ENCODE measurements around the gene RGL3. TPM values are rescaled to one million over a fixed set of nuclear protein-coding genes. Genes with fewer than 3 reads are reported as not detected.

RGL3 gene
- total RNA-seq, 1 donor from 2014 or later: 0.30 TPM

DNA sequence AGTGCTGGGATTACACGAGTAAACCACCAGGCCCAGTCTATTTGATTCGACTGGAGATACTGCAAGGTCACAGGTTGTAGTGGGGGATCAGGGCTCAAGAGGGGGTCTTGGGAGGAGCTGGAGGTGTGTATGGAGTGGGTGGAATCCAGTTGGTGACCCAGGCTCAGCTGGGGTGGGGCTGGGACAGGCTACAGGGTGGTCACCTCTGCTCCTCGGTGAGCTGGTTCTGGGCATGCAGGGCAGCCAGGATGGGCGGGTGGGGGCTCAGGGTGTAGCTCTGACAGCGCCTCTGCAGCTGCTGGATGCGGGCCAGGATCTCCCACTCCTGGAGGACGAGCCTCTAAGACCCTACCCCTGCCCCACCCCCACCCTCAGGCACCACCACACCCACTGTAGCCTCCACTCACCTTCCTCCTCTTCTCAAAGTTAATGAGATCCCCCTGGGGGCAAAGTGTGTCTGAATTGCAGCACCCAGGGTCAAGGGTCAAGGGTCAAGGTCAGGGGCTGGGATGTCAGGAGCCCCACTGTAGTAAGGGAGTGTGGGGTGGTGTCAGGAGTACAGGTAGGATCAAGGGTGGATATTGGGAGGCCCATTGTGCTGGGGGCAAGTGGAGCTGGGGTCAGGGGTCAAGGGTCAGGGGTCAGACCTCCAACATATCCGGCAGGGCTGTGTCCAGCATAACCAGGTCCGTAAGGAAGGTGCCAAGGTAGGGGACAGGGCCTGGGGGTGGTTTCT, 17.1 kb downstream of the RGL3 start:
- DNase-seq (ENCODE audit: low read depth, low spot score): no peak
- TF ChIP-seq, protein P1, sequence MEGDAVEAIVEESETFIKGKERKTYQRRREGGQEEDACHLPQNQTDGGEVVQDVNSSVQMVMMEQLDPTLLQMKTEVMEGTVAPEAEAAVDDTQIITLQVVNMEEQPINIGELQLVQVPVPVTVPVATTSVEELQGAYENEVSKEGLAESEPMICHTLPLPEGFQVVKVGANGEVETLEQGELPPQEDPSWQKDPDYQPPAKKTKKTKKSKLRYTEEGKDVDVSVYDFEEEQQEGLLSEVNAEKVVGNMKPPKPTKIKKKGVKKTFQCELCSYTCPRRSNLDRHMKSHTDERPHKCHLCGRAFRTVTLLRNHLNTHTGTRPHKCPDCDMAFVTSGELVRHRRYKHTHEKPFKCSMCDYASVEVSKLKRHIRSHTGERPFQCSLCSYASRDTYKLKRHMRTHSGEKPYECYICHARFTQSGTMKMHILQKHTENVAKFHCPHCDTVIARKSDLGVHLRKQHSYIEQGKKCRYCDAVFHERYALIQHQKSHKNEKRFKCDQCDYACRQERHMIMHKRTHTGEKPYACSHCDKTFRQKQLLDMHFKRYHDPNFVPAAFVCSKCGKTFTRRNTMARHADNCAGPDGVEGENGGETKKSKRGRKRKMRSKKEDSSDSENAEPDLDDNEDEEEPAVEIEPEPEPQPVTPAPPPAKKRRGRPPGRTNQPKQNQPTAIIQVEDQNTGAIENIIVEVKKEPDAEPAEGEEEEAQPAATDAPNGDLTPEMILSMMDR (conservative IDR thresholded peaks at IDR 0.05): no peak
- H3K27me3 Mint-ChIP-seq (ENCODE audit: low read depth): no peaks in the 10 kb centered on the region
- H3K4me3 Mint-ChIP-seq: no peak overlapping the region
- H3K4me1 Mint-ChIP-seq: peaks cover 11% of the 10 kb centered on the region
- H3K36me3 Mint-ChIP-seq (ENCODE audit: low read depth): no peaks in the 10 kb centered on the region
- no peak overlapping the region for H3K27ac Mint-ChIP-seq (ENCODE audit: unreplicated experiment)
- H3K9me3 Mint-ChIP-seq: peaks cover 3% of the 10 kb centered on the region

DNA sequence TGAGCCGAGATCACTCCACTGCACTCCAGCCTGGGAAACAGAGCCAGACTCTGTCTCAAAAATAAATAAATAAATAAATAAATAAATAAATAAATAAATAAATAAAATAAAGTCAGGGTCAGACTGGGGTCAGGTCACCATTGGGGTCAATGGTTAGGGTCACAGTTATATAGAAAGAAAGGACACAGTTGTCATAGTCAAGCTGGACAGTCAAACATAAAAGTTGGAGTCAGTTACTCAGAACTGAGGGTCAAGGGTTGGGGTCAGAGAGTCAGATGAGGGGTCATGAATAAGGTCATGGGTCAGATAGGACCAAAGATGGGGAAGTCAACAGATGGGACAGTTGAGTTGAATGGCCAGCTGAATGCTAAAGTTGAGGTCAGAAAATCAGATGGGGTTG, 18.3 kb downstream of the RGL3 start:
- H3K4me3 Mint-ChIP-seq: no peak overlapping the region

DNA sequence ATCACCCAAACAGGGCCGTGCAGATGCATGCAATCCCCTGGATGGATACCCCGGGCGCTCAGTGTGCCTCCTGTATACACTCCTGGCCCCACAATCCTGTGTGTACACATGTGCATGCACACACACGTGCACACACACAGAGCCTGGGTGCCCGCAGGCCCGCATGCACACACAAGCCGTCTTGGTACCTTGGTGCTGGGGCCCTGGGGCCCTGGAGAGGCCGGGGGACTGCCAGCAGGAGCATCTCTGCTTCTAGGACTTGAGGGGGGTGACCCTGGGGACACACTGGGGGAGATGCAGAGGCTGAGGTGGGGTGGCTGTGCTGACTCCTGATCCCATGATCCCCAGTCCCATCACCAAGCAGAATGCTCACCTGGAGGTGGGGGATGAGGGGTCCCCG, 19.4 kb downstream of the RGL3 start:
- no peak overlapping the region for H3K27ac Mint-ChIP-seq (ENCODE audit: unreplicated experiment)
- no peaks in the 10 kb centered on the region for H3K36me3 Mint-ChIP-seq (ENCODE audit: low read depth)
- TF ChIP-seq, protein P1 (conservative IDR thresholded peaks at IDR 0.05): no peak
- peaks cover 3% of the 10 kb centered on the region for H3K9me3 Mint-ChIP-seq
- peaks cover 6% of the 10 kb centered on the region for H3K4me1 Mint-ChIP-seq
- peaks cover 3% of the 10 kb centered on the region for H3K27me3 Mint-ChIP-seq (ENCODE audit: low read depth)
- H3K4me3 Mint-ChIP-seq: no peak overlapping the region
- DNase-seq (ENCODE audit: low read depth, low spot score): no peak

More for the DNA sequence above, 18.3 kb downstream of the RGL3 start:
- Mint-ChIP-seq H3K27me3 (ENCODE audit: low read depth) (no peaks in the 10 kb centered on the region), H3K27ac (ENCODE audit: unreplicated experiment) (no peak overlapping the region), H3K9me3 (peaks cover 3% of the 10 kb centered on the region), H3K4me1 (peaks cover 11% of the 10 kb centered on the region), H3K36me3 (ENCODE audit: low read depth) (no peaks in the 10 kb centered on the region)
- TF ChIP-seq, protein P1 (conservative IDR thresholded peaks at IDR 0.05): no peak
- DNase-seq (ENCODE audit: low read depth, low spot score): no peak

DNA sequence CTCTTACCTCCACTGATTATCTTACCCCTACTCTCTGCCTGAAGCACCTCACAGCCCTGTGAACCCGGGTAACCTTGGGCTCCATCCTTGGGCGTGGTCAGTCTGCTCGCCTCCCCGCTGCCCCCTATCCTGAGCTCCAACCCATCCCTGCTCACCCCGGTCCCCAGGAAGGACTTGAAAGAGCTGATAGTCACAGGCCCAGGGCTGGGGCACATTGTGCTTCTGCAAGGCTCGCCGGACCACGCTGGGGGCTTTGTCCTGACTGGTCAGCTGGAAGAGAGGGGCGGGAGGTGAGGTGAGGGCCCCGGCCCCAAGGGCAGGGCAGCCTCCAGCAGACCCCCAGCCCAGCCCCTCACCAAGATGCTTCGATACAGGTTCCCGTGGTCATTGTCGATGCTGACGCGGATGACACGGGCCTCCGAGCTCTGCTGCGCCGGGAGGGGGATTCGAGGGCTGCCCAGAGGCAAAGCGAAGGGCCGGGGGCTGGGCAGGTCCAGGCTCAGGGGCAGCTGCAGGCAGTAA, 22.0 kb downstream of the RGL3 start:
- H3K9me3 Mint-ChIP-seq: peaks cover 3% of the 10 kb centered on the region
- DNase-seq (ENCODE audit: low read depth, low spot score): no peak
- TF ChIP-seq, protein P1 (conservative IDR thresholded peaks at IDR 0.05): no peak

DNA sequence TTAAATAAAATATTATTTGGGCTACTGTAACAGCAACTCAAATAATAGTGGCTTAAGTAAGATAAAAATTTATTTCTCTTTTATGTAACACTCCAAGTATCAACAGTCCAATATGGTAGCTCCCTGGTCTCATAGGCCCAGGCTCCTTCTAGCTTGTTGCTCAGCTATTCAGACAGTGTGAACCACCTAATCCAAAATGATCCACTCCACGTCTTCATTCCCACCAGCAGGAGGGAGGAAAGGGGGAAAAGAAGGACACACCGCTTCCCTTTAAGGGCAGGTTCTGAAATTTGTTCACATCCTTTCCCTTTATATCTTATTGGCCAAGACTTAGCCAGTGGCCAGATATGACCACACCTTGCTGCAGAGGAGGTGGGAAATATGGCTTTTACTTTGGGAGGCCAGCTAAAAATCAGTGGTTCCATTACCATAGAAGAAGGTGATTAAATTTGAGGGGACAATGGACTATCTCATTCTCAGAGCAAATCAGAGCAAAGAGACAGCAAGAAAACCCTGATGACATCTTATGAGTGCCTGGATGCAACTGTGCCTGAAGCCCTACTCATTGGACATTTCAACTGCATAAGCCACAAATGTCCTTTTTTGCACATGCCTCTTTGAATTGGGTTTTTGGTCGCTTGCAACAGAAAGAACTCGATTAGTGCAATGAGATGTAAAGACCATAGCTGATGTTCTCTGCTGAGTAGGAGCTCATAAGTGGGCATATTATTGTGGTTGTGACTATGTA, 28.0 kb downstream of the RGL3 start:
- Mint-ChIP-seq H3K4me3 (no peak overlapping the region), H3K9me3 (peaks cover 2% of the 10 kb centered on the region), H3K36me3 (ENCODE audit: low read depth) (no peaks in the 10 kb centered on the region), H3K27me3 (ENCODE audit: low read depth) (peaks cover 9% of the 10 kb centered on the region), H3K4me1 (no peaks in the 10 kb centered on the region), H3K27ac (ENCODE audit: unreplicated experiment) (no peak overlapping the region)
- no peak for DNase-seq (ENCODE audit: low read depth, low spot score)
- TF ChIP-seq, protein P1 (conservative IDR thresholded peaks at IDR 0.05): no peak

More for the DNA sequence above, 22.0 kb downstream of the RGL3 start:
- H3K4me1 Mint-ChIP-seq: peaks cover 4% of the 10 kb centered on the region
- H3K36me3 Mint-ChIP-seq (ENCODE audit: low read depth): no peaks in the 10 kb centered on the region
- no peak overlapping the region for H3K4me3 Mint-ChIP-seq
- H3K27me3 Mint-ChIP-seq (ENCODE audit: low read depth): peaks cover 9% of the 10 kb centered on the region
- no peak overlapping the region for H3K27ac Mint-ChIP-seq (ENCODE audit: unreplicated experiment)

Data from neural crest cell (in vitro differentiated cells).